Rectal smooth muscle tissue (tissue), 1 donor: ENCODE data around the gene AUNIP.

Source experiments
- H3K27ac ChIP-seq: one replicate; pipeline ENCODE4 v1.7.0; 2013; ENCODE audit warnings: low read depth, low read length, inconsistent platforms
- H3K27me3 ChIP-seq: one replicate; pipeline ENCODE4 v1.7.0; 2013; ENCODE audit warnings: low read length; ENCODE audit not compliant: control insufficient read depth, insufficient read depth
- H3K36me3 ChIP-seq: one replicate; pipeline ENCODE4 v1.7.0; 2013; ENCODE audit warnings: low read length; ENCODE audit not compliant: control insufficient read depth, insufficient read depth
- H3K4me1 ChIP-seq: one replicate; pipeline ENCODE4 v1.7.0; 2013; ENCODE audit warnings: low read length; ENCODE audit not compliant: control insufficient read depth, insufficient read depth
- H3K4me3 ChIP-seq: one replicate; pipeline ENCODE4 v1.7.0; 2013; ENCODE audit warnings: low read length
- H3K9ac ChIP-seq: one replicate; pipeline ENCODE4 v1.7.0; 2013; ENCODE audit warnings: low read length

AUNIP gene

DNA sequence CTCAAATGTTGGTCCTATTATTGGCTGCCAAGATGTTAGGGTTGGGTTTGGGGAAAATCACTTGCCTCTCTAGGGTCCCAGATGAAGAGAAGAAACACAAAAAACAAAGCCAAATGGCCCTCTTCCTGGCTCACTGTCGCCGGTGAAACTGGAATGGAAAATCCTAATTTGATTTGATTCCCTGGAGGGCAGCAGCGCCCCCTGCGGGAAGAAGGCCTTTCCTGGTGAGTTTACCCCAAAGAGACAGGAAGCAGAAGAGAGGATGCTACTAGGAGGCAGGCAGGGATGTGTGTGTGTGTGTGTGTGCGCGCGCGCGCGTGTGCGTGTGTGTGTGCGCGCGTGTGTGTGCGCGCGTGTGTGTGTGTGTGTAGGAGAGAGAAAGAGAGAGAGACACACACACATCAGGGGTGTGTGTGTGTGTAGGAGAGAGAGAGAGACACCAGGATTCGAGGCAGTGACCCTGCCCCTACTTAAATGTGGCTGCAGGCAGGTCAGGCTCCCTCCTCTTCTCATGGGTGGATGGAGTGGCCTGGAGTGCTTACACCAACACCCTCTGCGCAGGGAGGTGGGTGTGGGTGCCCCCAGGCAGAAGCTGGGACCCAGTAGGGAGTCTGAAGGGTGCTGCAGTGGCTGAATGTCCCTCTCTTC, 62.3 kb downstream of the AUNIP start:
- H3K4me1 ChIP-seq: peaks cover 11% of the 10 kb centered on the region
- peak overlapping the region; percentile 4 for H3K27ac ChIP-seq
- no peak overlapping the region for H3K4me3 ChIP-seq
- H3K36me3 ChIP-seq: no peaks in the 10 kb centered on the region
- no peak overlapping the region for H3K9ac ChIP-seq
- no peaks in the 10 kb centered on the region for H3K27me3 ChIP-seq

DNA sequence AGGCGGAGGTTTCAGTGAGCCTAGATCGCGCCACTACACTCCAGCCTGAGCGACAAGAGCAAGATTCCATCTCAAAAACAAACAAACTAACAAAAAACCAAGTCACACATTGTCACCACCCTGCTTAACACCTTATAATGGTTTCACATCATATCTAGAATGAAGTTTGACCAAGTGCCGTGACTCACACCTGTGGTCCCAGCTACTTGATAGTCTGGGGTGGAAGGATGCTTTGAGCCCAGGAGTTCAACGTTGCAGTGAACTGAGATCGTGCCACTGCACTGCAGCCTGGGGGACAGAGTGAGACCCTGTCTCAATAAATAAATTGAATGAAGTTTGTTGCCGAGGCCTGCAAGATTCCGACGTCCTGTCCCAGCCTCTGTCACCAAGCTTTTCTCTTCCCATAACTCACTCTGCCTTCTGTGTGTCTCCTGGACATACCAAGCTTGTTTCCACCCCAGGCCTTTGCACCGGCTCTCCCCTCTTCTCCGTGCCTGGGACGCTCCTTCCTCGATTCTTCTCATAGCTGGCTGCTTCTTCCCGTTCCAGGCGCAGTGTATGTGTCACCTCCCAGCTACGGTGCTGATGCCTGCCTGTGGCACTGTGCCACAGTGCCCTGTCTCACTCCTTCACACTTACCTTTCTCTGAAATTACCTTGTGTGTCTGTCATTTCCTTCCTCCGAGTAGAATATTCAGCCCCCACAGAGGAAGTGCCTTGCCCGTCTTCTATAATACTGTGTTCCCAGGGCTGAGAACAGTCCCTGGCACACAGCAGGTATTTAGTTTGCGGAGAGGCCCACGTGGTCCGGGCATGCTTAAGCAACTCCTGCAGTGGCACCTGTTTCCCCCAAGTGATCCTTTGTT, 63.1 kb downstream of the AUNIP start:
- no peak overlapping the region for H3K4me3 ChIP-seq
- H3K36me3 ChIP-seq: no peaks in the 10 kb centered on the region
- H3K27me3 ChIP-seq: no peaks in the 10 kb centered on the region
- no peak overlapping the region for H3K9ac ChIP-seq
- peaks cover 11% of the 10 kb centered on the region for H3K4me1 ChIP-seq
- peak overlapping the region; percentile 4 for H3K27ac ChIP-seq

DNA sequence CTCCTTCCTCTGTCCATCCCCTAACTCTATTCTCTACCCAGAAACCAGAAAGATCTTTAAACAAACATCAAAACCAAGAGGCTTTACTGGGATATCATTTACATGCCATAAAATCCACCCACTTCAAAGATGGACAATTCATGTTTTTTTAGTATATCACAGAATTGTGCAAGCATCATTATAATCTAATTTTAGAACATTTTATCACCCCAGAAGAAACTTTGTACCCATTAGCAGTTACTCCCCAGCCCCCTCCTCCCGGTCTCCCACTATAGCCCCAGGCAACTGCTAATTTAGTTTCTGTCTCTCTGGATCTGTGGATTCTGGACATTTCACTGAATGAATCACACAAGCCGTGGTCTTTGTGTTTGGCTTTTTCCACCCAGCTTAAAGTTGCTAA, 64.0 kb downstream of the AUNIP start:
- H3K4me3 ChIP-seq: no peak overlapping the region
- H3K36me3 ChIP-seq: no peaks in the 10 kb centered on the region
- peaks cover 6% of the 10 kb centered on the region for H3K4me1 ChIP-seq
- H3K9ac ChIP-seq: no peak overlapping the region
- no peak overlapping the region for H3K27ac ChIP-seq
- H3K27me3 ChIP-seq: no peaks in the 10 kb centered on the region

DNA sequence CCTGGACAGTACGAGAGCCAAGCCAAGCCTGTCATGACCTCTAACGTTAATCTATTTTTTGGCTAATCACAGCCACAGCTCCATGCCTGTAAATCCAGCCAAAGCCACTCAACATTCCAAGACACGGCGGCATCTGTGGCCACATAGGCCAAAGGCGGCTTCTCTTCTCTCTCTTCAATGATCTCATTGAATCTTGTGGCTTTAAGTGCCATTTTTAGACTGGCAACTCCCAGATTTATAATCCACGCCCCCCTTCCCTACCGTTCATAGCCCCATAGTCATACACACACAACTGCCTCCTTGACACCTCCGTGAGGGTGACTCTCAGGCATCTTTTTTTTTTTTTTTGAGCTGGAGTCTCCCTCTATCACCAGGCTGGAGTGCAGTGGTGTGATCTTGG, 64.9 kb downstream of the AUNIP start:
- Histone ChIP-seq H3K4me1 (peaks cover 5% of the 10 kb centered on the region), H3K4me3 (no peak overlapping the region), H3K9ac (no peak overlapping the region), H3K27me3 (no peaks in the 10 kb centered on the region), H3K27ac (no peak overlapping the region), H3K36me3 (no peaks in the 10 kb centered on the region)

DNA sequence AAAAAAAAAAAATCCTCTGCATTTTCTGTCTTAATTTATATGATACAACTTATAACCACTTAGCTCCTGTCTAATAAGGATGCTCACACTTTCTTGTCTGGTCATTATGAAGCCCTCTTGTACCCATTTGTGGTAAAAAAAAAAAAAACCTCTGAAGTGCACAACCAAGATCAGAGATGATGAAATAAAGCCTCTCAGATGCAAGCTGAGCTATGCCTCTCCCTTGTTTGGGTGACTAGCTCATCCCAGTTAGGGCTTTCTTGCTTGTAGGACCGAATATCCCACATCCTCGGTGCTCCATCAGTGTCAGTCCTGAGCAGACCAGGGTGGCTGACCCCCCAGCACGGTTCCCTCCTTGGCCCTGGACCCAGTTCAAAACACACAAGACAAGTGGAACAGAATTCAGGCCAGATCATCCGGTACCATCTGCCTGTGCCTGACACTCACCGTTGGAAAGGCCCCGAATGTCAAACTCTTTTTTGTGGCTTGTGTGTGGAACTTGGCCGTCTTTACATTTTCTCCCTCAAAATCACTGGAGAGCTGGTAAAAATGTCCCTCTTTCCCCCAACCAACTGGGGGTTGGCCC, 65.6 kb downstream of the AUNIP start:
- no peak overlapping the region for H3K27ac ChIP-seq

DNA sequence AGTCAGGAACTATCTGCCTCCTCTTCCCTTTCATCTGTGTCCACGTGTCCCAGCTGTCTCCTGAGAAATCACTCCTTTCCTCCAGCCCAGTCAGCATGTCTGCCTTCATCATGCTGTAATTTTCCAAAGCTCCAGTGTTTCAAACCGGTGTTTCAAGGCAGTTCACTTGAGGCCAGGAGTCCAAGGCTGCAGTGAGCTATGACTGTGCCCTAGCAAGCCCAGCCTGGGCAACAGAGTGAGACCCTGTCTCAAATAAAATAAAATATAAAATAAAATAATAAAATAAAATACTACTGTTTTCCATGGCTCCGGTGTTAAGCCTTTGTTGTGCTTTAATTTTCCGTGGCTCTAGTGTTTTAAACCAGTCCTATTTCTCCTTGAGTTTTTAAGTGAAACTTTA, 67.1 kb downstream of the AUNIP start:
- peaks cover 5% of the 10 kb centered on the region for H3K4me1 ChIP-seq
- no peak overlapping the region for H3K4me3 ChIP-seq
- no peaks in the 10 kb centered on the region for H3K36me3 ChIP-seq
- H3K27me3 ChIP-seq: no peaks in the 10 kb centered on the region
- H3K27ac ChIP-seq: no peak overlapping the region
- H3K9ac ChIP-seq: no peak overlapping the region

More for the DNA sequence above, 65.6 kb downstream of the AUNIP start:
- Histone ChIP-seq H3K4me3 (no peak overlapping the region), H3K4me1 (peaks cover 3% of the 10 kb centered on the region), H3K27me3 (no peaks in the 10 kb centered on the region), H3K9ac (no peak overlapping the region), H3K36me3 (no peaks in the 10 kb centered on the region)

DNA sequence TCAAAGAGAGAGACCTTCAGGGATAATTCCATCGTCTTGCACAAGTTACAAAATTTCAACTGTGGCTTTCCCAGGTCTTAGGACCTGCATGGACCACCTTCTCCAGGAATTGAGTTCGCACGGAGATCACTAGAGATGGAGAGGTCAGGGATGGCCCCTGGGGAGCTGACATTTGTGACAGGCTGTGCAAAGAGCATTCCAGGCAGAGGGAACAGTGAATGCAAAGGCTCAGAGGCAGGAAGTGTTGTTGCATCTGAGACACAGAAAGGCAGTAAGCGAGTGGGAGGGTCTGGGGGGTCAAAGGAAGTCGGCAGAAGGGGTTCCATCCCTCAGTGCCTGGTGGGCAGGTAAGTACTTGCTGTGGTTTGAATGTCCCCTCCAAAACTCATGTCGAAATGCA, 68.8 kb downstream of the AUNIP start:
- Histone ChIP-seq H3K27me3 (no peaks in the 10 kb centered on the region), H3K36me3 (no peaks in the 10 kb centered on the region), H3K9ac (no peak overlapping the region), H3K4me3 (no peak overlapping the region), H3K4me1 (peaks cover 12% of the 10 kb centered on the region), H3K27ac (no peak overlapping the region)

DNA sequence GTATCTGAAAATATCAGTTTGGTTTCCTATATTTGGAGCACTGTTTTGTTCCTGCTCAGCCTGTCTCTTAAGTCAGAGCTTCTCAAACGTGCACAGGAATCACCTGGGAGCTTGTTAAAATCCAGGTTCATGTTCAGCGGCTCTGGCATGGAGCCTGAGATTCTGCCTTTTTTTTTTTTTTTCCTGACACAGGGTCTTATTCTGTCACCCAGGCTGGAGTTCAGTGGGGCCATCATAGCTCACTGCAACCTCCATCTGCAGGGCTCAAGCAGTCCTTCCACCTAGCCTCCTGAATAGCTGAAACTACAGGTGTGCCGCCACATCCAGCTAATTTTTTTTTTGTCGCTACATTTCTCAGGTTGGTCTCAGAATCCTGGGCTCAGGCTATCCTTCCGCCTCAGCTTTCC, 71.5 kb downstream of the AUNIP start:
- Histone ChIP-seq H3K4me3 (no peak overlapping the region), H3K27me3 (no peaks in the 10 kb centered on the region), H3K9ac (no peak overlapping the region), H3K27ac (no peak overlapping the region), H3K36me3 (no peaks in the 10 kb centered on the region), H3K4me1 (peaks cover 12% of the 10 kb centered on the region)

DNA sequence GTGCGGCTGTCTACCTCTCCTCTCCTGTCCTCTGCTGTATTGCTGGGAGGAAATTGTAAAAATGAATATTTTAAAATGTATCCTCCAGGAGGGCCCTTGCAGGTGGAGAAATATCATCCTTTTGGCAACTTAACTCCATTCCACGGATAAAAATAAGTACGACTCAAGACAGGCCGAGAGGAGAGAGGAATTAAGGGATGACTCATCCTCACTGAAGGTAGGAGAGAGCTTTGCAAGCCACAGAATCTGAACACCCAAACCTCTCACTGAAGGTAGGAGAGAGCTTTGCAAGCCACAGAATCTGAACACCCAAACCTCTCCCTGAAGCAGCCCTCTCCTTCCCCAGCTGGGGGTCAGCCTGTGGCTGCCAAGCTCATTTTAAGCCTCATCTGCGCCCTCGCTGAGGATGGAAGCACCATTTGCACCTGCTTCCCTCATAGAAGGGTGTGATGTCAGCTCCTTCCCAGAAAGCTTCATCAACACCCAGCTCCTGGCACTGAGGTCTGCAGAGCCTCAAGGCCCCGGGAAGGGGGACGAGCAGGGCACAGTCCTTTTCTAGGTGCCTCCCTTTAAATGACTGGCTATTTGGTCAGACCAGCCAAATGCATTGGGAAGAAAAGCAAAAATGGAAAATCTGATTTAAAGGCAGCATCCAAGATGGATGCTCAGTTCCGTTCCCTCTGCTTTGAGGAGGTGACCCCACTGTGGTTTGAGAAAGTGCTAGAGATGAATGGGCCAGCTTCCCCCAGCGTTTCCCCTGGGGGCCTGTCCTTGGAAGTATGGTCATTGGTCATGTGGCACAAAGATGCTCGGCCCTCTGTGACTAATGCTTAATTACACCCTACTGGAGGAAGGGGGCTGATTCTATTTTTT, 72.1 kb downstream of the AUNIP start:
- Histone ChIP-seq H3K9ac (no peak overlapping the region), H3K27ac (peak overlapping the region; percentile 2), H3K27me3 (no peaks in the 10 kb centered on the region), H3K4me1 (peaks cover 12% of the 10 kb centered on the region), H3K4me3 (no peak overlapping the region), H3K36me3 (no peaks in the 10 kb centered on the region)

DNA sequence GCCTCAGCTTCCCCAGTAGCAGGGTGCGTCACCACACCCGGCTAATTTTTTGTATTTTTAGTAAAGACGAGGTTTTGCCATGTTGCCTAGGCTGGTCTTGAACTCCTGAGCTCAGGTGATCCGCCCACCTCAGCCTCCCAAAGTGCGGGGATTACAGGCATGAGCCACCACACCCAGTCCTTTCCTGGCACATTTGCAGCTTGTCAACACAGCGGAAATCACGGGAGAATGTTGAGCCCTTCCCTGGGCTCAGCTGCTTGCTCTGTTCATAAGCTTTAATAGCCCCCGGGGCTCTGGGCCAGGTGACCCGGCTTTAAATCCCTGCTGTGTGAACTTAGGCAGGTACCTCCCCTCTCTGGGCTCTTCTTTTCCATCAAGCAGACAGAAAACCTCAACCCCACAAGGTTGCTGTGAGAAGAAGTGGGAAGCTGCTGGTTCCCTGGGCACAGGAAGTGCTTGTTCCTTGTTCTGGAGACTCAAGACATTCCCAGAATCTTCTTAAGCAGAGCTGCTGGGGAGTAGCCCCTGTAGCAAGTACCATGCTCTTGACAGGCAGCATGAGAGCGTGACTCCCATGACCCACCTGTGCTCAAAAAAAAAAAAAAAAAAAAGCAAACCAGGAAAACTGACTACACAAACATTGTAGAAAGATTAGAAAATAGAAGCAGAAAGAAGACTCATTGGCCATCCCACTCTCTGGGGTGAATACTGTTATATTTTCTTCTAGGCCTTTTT, 73.8 kb downstream of the AUNIP start:
- Histone ChIP-seq H3K27me3 (no peaks in the 10 kb centered on the region), H3K4me3 (no peak overlapping the region), H3K9ac (no peak overlapping the region), H3K36me3 (no peaks in the 10 kb centered on the region), H3K4me1 (peaks cover 12% of the 10 kb centered on the region), H3K27ac (no peak overlapping the region)

DNA sequence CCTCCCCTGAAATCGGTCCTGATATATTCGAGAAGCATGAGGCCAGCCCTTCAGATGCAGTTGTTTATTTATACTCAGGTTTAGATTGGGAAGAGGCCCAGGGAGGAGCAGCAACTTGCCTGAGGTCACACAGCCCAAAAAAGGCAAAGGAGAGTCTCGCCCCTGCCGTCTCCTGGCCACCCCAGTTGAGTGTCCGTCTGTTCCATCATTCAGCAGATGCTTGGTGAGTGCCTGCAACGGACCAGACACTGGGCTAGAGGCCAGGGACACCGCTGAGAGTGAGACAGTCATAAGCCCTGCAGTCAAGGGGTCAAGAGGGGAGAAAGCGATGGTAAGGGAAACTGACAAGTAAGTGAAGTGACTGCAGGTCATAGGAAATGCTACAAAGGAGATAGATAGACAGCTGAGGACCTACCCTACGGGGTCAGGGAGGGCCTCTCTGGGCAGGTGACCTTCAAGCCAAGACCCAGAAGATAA, 74.6 kb downstream of the AUNIP start:
- H3K4me3 ChIP-seq: no peak overlapping the region
- no peaks in the 10 kb centered on the region for H3K36me3 ChIP-seq
- peaks cover 12% of the 10 kb centered on the region for H3K4me1 ChIP-seq
- H3K27me3 ChIP-seq: no peaks in the 10 kb centered on the region
- no peak overlapping the region for H3K9ac ChIP-seq
- no peak overlapping the region for H3K27ac ChIP-seq
